A673 (cell line): ENCODE results near the gene LPP. TPM values are rescaled to one million over a fixed set of nuclear protein-coding genes. Genes with fewer than 3 reads are reported as not detected.

ENCODE experiments used
- BruUV-seq: library from RNA; stranded (reverse); fragments of 400-500 nt; replicated peaks from 2 replicates; lab custom pipeline; 2021; lab: Mats Ljungman, UMichigan
- CTCF ChIA-PET: fragments of 300-600 bp; sonication (Branson Sonifier 250); formaldehyde crosslinking; loops from one replicate; lab custom pipeline; 2022; ENCODE audit warnings: antibody characterized with exemption; lab: Charles Lee
- POLR2A ChIA-PET: fragments of 300-600 bp; sonication (Branson Sonifier 250); formaldehyde crosslinking; loops from one replicate; lab custom pipeline; 2022; ENCODE audit warnings: antibody characterized with exemption; ENCODE audit not compliant: low non-redundant PET; lab: Charles Lee
- DNase-seq: peaks from one replicate; pipeline ENCODE4 v3.0.0-alpha.2; 2015; ENCODE audit warnings: low spot score
- H3K27ac ChIP-seq: fragments of 200-600 bp; sonication (generic); 2 replicates; pipeline ENCODE4 v1.5.1; 2016; ENCODE audit warnings: mixed run types, low read depth, mild to moderate bottlenecking, mixed read lengths, antibody characterized with exemption, low read length; ENCODE audit not compliant: poor library complexity, severe bottlenecking
- H3K27me3 ChIP-seq: fragments of 200-600 bp; sonication (generic); replicated peaks from 2 replicates; pipeline ENCODE4 v1.6.1; 2017; ENCODE audit warnings: mixed run types, low read depth, mild to moderate bottlenecking, mixed read lengths, antibody characterized with exemption, low read length; ENCODE audit not compliant: insufficient read depth, poor library complexity
- H3K36me3 ChIP-seq: fragments of 200-600 bp; sonication (generic); 2 replicates; pipeline ENCODE4 v1.6.1; 2016; ENCODE audit warnings: mixed run types, mild to moderate bottlenecking, mixed read lengths, antibody characterized with exemption, low read length; ENCODE audit not compliant: insufficient read depth, poor library complexity, severe bottlenecking
- H3K4me1 ChIP-seq: fragments of 200-600 bp; sonication (generic); 2 replicates; pipeline ENCODE4 v1.6.1; 2017; ENCODE audit warnings: mixed run types, mild to moderate bottlenecking, mixed read lengths, antibody characterized with exemption, low read length; ENCODE audit not compliant: insufficient read depth, poor library complexity, severe bottlenecking
- H3K4me3 ChIP-seq: fragments of 200-600 bp; sonication (generic); 2 replicates; pipeline ENCODE4 v1.5.1; 2016; ENCODE audit warnings: low read depth, mixed run types, mild to moderate bottlenecking, mixed read lengths, low read length; ENCODE audit not compliant: poor library complexity, severe bottlenecking
- H3K9me3 ChIP-seq: fragments of 200-600 bp; sonication (generic); 2 replicates; pipeline ENCODE4 v1.6.1; 2016; ENCODE audit warnings: mixed run types, low read depth, mild to moderate bottlenecking, mixed read lengths, antibody characterized with exemption, low read length; ENCODE audit not compliant: poor library complexity, severe bottlenecking
- EZH2 ChIP-seq: fragments of 200-600 bp; sonication (generic); IDR thresholded peaks from 2 replicates; pipeline ENCODE4 v1.6.1; 2017; ENCODE audit warnings: borderline replicate concordance, low read depth, mild to moderate bottlenecking, mixed read lengths, antibody characterized with exemption, low read length; ENCODE audit not compliant: poor library complexity, severe bottlenecking
- intact Hi-C: fragments of 100-400 bp; cut with micrococcal nuclease; formaldehyde crosslinking; loops from one replicate; pipeline ENCODE4 v1.10.0; 2022; ENCODE audit not compliant: unreplicated experiment
- total RNA-seq: library from RNA; stranded (reverse); gene quantifications from 2 replicates; pipeline ENCODE4 v1.2.3, GENCODE V29; 2021
- TF ChIP-seq, protein P1 (sequence below): fragments of 300-800, 200-600 bp; sonication (generic); conservative IDR thresholded peaks from 2 replicates; pipeline ENCODE4 v1.5.1; 2017; ENCODE audit warnings: low read depth, mild to moderate bottlenecking, antibody characterized with exemption, low read length, moderate library complexity, mixed read lengths

LPP gene
- total RNA-seq, 1 experiment from 2014 or later: 39.7 TPM

DNA sequence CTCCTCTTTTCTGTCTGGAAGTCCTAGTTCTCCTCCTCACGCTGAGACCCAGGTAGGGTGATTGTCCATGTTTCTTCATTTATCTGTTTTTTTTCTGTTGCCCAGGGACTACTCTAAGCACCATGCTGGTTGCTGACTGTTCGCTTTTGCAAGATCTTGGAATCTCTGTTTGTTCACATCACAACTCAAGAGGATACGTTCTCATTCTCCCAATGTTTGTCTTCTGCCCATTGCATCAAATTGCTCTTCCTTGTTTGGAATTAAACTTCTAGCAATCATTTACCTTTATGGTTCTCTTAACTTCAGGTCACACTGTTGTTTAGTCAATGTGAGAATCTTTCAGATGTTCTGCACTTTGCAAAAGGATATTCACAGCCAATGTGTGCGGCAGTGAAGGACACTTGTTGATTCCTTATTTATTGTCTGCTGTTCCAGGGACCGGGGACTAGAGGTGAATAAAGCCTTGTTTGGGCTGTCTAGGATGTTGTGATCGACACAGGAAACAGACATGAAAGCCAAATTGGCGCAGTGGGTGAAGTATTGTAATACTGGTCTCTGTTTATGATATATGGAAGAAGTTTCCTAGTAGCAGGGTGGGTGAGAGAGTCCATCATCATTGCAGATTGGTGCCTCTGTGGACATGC is 24.5 kb downstream of the LPP start:
- Histone ChIP-seq H3K27ac (no peak overlapping the region), H3K4me3 (no peak overlapping the region), H3K36me3 (no peaks in the 10 kb centered on the region), H3K27me3 (no peaks in the 10 kb centered on the region), H3K4me1 (peaks cover 3% of the 10 kb centered on the region), H3K9me3 (no peaks in the 10 kb centered on the region)
- intact Hi-C loops: no loop called here
- no TSS peak for BruUV-seq
- POLR2A ChIA-PET: no interaction called here
- DNase-seq: no peak
- CTCF ChIA-PET: no interaction called here
- TF ChIP-seq, protein P1, sequence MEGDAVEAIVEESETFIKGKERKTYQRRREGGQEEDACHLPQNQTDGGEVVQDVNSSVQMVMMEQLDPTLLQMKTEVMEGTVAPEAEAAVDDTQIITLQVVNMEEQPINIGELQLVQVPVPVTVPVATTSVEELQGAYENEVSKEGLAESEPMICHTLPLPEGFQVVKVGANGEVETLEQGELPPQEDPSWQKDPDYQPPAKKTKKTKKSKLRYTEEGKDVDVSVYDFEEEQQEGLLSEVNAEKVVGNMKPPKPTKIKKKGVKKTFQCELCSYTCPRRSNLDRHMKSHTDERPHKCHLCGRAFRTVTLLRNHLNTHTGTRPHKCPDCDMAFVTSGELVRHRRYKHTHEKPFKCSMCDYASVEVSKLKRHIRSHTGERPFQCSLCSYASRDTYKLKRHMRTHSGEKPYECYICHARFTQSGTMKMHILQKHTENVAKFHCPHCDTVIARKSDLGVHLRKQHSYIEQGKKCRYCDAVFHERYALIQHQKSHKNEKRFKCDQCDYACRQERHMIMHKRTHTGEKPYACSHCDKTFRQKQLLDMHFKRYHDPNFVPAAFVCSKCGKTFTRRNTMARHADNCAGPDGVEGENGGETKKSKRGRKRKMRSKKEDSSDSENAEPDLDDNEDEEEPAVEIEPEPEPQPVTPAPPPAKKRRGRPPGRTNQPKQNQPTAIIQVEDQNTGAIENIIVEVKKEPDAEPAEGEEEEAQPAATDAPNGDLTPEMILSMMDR: no peak
- no peak for TF ChIP-seq EZH2

GRCh38 chr3:188179006-188179966 is 25.3 kb downstream of the LPP start:
- intact Hi-C loops: no loop called here
- no peaks in the 10 kb centered on the region for H3K9me3 ChIP-seq
- no peak for DNase-seq

GRCh38 chr3:188180114-188180513 is 26.2 kb downstream of the LPP start:
- BruUV-seq: no TSS peak
- Histone ChIP-seq H3K4me1 (no peaks in the 10 kb centered on the region), H3K4me3 (no peak overlapping the region), H3K36me3 (no peaks in the 10 kb centered on the region), H3K9me3 (no peaks in the 10 kb centered on the region), H3K27me3 (no peaks in the 10 kb centered on the region), H3K27ac (no peak overlapping the region)
- intact Hi-C loops: no loop called here
- ChIA-PET POLR2A (no interaction called here), CTCF (no interaction called here)
- DNase-seq: no peak
- TF ChIP-seq EZH2: no peak
- TF ChIP-seq, protein P1: no peak

More at GRCh38 chr3:188179006-188179966, 25.3 kb downstream of the LPP start:
- Histone ChIP-seq H3K36me3 (no peaks in the 10 kb centered on the region), H3K27me3 (no peaks in the 10 kb centered on the region), H3K4me1 (peaks cover under 1% of the 10 kb centered on the region), H3K4me3 (no peak overlapping the region), H3K27ac (no peak overlapping the region)
- POLR2A ChIA-PET: no interaction called here
- no TSS peak for BruUV-seq
- CTCF ChIA-PET: no interaction called here
- no peak for TF ChIP-seq EZH2
- TF ChIP-seq, protein P1: no peak
